WTC11 (cell line): ENCODE data around the gene SBK3. TPM values are rescaled to one million over a fixed set of nuclear protein-coding genes. Genes with fewer than 3 reads are reported as not detected.

Experiments used
- ATAC-seq: fragments of 200-7000 bp; cut with Tn5 transposase; 2 replicates; pipeline ENCODE4 v1.10.0; 2021; ENCODE audit warnings: mild to moderate bottlenecking, moderate library complexity
- CTCF ChIA-PET: fragments of 300-600 bp; sonication (Branson Sonifier 250); formaldehyde crosslinking; loops from one replicate; lab custom pipeline; 2021; ENCODE audit warnings: antibody characterized with exemption; lab: Charles Lee
- POLR2A ChIA-PET: fragments of 350-600 bp; sonication (Branson Sonifier 250); formaldehyde crosslinking; loops from one replicate; lab custom pipeline; 2021; ENCODE audit warnings: antibody characterized with exemption; lab: Charles Lee
- DNase-seq: peaks from one replicate; pipeline ENCODE4 v3.0.0; 2021; ENCODE audit warnings: low spot score
- H3K27ac Mint-ChIP-seq: 2 replicates; pipeline ENCODE4 v1.8.0; 2021; ENCODE audit warnings: mixed read lengths
- H3K27me3 Mint-ChIP-seq: 2 replicates; pipeline ENCODE4 v1.8.0; 2021; ENCODE audit warnings: low read depth, mild to moderate bottlenecking, moderate library complexity, mixed read lengths
- H3K36me3 Mint-ChIP-seq: 2 replicates; pipeline ENCODE4 v1.8.0; 2021; ENCODE audit warnings: mixed read lengths
- H3K4me1 Mint-ChIP-seq: 2 replicates; pipeline ENCODE4 v1.8.0; 2022; ENCODE audit warnings: mixed read lengths
- H3K4me3 Mint-ChIP-seq: 2 replicates; pipeline ENCODE4 v1.8.0; 2021; ENCODE audit warnings: mild to moderate bottlenecking, moderate library complexity, mixed read lengths
- H3K9me3 Mint-ChIP-seq: 2 replicates; pipeline ENCODE4 v1.8.0; 2021; ENCODE audit warnings: mixed read lengths
- EMX1 ChIP-seq: fragments of 250-450 bp; sonication (Bioruptor Pico); IDR thresholded peaks from 2 replicates; pipeline ENCODE4 v1.8.0; 2021; ENCODE audit warnings: mild to moderate bottlenecking
- GABPB1 ChIP-seq: sonication (generic); formaldehyde crosslinking; IDR thresholded peaks from 2 replicates; pipeline ENCODE4 v1.8.1; 2023; ENCODE audit warnings: mild to moderate bottlenecking, missing genetic modification reagents
- IRF2 ChIP-seq: sonication (generic); formaldehyde crosslinking; IDR thresholded peaks from 2 replicates; pipeline ENCODE4 v1.8.0; 2022; ENCODE audit warnings: low read depth, missing genetic modification reagents, borderline replicate concordance
- JAZF1 ChIP-seq: fragments of 250-450 bp; sonication (Bioruptor Pico); IDR thresholded peaks from 2 replicates; pipeline ENCODE4 v1.9.0; 2021; ENCODE audit warnings: moderate library complexity, mild to moderate bottlenecking, inconsistent platforms
- RELA ChIP-seq: sonication (generic); formaldehyde crosslinking; IDR thresholded peaks from 2 replicates; pipeline ENCODE4 v1.8.1; 2022; ENCODE audit warnings: missing genetic modification reagents, mild to moderate bottlenecking, borderline replicate concordance
- SMAD4 ChIP-seq: sonication (generic); formaldehyde crosslinking; IDR thresholded peaks from 2 replicates; pipeline ENCODE4 v1.8.0; 2022; ENCODE audit warnings: mild to moderate bottlenecking, missing genetic modification reagents
- TEAD1 ChIP-seq: sonication (generic); formaldehyde crosslinking; IDR thresholded peaks from 2 replicates; pipeline ENCODE4 v1.8.0; 2022; ENCODE audit warnings: mild to moderate bottlenecking, missing genetic modification reagents
- ZNF671 ChIP-seq: fragments of 250-450 bp; sonication (Bioruptor Pico); IDR thresholded peaks from 2 replicates; pipeline ENCODE4 v1.8.0; 2021; ENCODE audit warnings: mild to moderate bottlenecking
- total RNA-seq: library from RNA; stranded (reverse); gene quantifications from 3 replicates; pipeline ENCODE4 v1.2.3, GENCODE V29; 2021
- TF ChIP-seq, protein P1 (sequence below): sonication (generic); formaldehyde crosslinking; IDR thresholded peaks from 2 replicates; pipeline ENCODE4 v1.8.0; 2022; ENCODE audit warnings: mild to moderate bottlenecking, missing genetic modification reagents
- TF ChIP-seq, protein P2 (sequence below): fragments of 250-450 bp; sonication (Bioruptor Pico); IDR thresholded peaks from 2 replicates; pipeline ENCODE4 v1.9.0; 2021; ENCODE audit warnings: mild to moderate bottlenecking
- TF ChIP-seq, protein P3 (sequence below): fragments of 250-450 bp; sonication (Bioruptor Pico); IDR thresholded peaks from 2 replicates; pipeline ENCODE4 v1.9.0; 2021; ENCODE audit warnings: mild to moderate bottlenecking, borderline replicate concordance
- TF ChIP-seq, protein P4 (sequence below): fragments of 250-450 bp; sonication (Bioruptor Pico); IDR thresholded peaks from 2 replicates; pipeline ENCODE4 v1.9.0; 2021; ENCODE audit warnings: moderate library complexity, mild to moderate bottlenecking, inconsistent platforms, borderline replicate concordance
- TF ChIP-seq, protein P5 (sequence below): fragments of 250-450 bp; sonication (Bioruptor Pico); IDR thresholded peaks from 2 replicates; pipeline ENCODE4 v1.9.0; 2021; ENCODE audit warnings: mild to moderate bottlenecking
- TF ChIP-seq, protein P6 (sequence below): sonication (generic); formaldehyde crosslinking; IDR thresholded peaks from 2 replicates; pipeline ENCODE4 v1.8.1; 2022; ENCODE audit warnings: mild to moderate bottlenecking, moderate library complexity, missing genetic modification reagents
- TF ChIP-seq, protein P7 (sequence below): sonication (generic); formaldehyde crosslinking; IDR thresholded peaks from 2 replicates; pipeline ENCODE4 v1.8.1; 2022; ENCODE audit warnings: low read depth, missing genetic modification reagents, borderline replicate concordance
- TF ChIP-seq, protein P8 (sequence below): sonication (generic); formaldehyde crosslinking; IDR thresholded peaks from 2 replicates; pipeline ENCODE4 v1.8.0; 2022; ENCODE audit warnings: missing genetic modification reagents
- TF ChIP-seq, protein P9 (sequence below): fragments of 250-450 bp; sonication (Bioruptor Pico); conservative IDR thresholded peaks from 2 replicates; pipeline ENCODE4 v1.9.0; 2021; ENCODE audit warnings: mild to moderate bottlenecking

Gene SBK3
- total RNA-seq, 1 experiment from 2014 or later, result 0.90 TPM

DNA sequence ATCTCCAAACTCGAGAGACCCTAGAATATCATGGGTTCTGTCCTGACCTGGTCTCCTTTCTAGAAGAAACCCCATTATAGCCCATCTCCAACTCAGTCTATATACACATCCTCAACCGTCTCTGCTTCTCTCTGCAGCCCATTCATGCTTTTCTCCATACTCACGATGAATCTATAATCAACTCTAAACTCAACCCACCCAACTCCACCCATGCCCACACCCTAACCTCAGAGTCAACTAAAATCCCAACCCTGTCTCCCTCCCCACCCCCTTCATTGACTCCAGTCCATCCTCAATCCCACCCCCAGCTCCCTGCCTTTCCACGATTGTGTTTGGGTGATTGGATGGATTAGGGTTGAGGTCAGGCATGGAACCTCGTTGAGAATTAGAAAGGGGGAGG, 1.8 kb downstream of the SBK3 start:
- H3K27ac Mint-ChIP-seq, result no peak overlapping the region
- CTCF ChIA-PET, result no interaction called here
- no peaks in the 10 kb centered on the region for H3K36me3 Mint-ChIP-seq
- DNase-seq, result no peak
- peaks cover 14% of the 10 kb centered on the region for H3K9me3 Mint-ChIP-seq
- peaks cover 7% of the 10 kb centered on the region for H3K27me3 Mint-ChIP-seq
- POLR2A ChIA-PET, result no interaction called here
- TF ChIP-seq, protein P1, sequence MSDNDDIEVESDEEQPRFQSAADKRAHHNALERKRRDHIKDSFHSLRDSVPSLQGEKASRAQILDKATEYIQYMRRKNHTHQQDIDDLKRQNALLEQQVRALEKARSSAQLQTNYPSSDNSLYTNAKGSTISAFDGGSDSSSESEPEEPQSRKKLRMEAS (CRISPR knock-in tag), result no peak
- TF ChIP-seq, protein P2, sequence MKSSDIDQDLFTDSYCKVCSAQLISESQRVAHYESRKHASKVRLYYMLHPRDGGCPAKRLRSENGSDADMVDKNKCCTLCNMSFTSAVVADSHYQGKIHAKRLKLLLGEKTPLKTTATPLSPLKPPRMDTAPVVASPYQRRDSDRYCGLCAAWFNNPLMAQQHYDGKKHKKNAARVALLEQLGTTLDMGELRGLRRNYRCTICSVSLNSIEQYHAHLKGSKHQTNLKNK (CRISPR knock-in tag), result no peak
- TF ChIP-seq, protein P3, sequence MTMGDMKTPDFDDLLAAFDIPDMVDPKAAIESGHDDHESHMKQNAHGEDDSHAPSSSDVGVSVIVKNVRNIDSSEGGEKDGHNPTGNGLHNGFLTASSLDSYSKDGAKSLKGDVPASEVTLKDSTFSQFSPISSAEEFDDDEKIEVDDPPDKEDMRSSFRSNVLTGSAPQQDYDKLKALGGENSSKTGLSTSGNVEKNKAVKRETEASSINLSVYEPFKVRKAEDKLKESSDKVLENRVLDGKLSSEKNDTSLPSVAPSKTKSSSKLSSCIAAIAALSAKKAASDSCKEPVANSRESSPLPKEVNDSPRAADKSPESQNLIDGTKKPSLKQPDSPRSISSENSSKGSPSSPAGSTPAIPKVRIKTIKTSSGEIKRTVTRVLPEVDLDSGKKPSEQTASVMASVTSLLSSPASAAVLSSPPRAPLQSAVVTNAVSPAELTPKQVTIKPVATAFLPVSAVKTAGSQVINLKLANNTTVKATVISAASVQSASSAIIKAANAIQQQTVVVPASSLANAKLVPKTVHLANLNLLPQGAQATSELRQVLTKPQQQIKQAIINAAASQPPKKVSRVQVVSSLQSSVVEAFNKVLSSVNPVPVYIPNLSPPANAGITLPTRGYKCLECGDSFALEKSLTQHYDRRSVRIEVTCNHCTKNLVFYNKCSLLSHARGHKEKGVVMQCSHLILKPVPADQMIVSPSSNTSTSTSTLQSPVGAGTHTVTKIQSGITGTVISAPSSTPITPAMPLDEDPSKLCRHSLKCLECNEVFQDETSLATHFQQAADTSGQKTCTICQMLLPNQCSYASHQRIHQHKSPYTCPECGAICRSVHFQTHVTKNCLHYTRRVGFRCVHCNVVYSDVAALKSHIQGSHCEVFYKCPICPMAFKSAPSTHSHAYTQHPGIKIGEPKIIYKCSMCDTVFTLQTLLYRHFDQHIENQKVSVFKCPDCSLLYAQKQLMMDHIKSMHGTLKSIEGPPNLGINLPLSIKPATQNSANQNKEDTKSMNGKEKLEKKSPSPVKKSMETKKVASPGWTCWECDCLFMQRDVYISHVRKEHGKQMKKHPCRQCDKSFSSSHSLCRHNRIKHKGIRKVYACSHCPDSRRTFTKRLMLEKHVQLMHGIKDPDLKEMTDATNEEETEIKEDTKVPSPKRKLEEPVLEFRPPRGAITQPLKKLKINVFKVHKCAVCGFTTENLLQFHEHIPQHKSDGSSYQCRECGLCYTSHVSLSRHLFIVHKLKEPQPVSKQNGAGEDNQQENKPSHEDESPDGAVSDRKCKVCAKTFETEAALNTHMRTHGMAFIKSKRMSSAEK (CRISPR knock-in tag), result no peak
- H3K4me1 Mint-ChIP-seq, result peaks cover 27% of the 10 kb centered on the region
- H3K4me3 Mint-ChIP-seq, result no peak overlapping the region
- ATAC-seq, result no peak

DNA sequence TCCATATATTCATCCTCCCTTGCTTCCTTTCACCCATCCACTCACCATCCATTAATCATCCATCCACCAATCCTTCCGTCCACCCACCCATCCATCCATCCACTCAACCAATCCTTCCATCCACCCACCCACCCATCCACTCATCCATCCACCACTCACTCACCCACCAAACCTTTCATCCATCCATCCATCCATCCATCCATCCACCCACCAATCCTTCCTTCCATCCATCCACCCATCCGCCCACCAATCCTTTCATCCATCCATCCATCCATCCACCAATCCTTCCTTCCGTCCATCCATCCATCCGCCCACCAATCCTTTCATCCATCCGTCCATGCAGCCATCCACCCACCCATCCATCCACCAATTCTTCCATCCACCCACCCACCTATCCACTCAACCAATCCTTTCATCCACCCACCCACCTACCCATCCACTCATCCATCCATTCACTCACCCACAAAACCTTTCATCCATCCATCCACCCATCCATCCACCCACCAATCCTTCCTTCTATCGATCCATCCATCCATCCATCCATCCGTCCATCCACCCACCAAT, 3.0 kb downstream of the SBK3 start:
- peaks cover 23% of the 10 kb centered on the region for H3K4me1 Mint-ChIP-seq
- no peaks in the 10 kb centered on the region for H3K36me3 Mint-ChIP-seq
- ChIA-PET CTCF (no interaction called here), POLR2A (no interaction called here)
- peaks cover 14% of the 10 kb centered on the region for H3K9me3 Mint-ChIP-seq
- ATAC-seq (no peak), DNase-seq (no peak)
- H3K27ac Mint-ChIP-seq, result no peak overlapping the region
- H3K27me3 Mint-ChIP-seq, result peaks cover 7% of the 10 kb centered on the region
- H3K4me3 Mint-ChIP-seq, result no peak overlapping the region
- TF ChIP-seq IRF2 (CRISPR knock-in tag), result no peak
- no peak for TF ChIP-seq SMAD4
- TF ChIP-seq, protein P4, sequence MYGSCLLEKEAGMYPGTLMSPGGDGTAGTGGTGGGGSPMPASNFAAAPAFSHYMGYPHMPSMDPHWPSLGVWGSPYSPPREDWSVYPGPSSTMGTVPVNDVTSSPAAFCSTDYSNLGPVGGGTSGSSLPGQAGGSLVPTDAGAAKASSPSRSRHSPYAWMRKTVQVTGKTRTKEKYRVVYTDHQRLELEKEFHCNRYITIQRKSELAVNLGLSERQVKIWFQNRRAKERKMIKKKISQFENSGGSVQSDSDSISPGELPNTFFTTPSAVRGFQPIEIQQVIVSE (CRISPR knock-in tag), result no peak
- no peak for TF ChIP-seq GABPB1 (CRISPR knock-in tag)
- TF ChIP-seq EMX1 (CRISPR knock-in tag), result no peak
- TF ChIP-seq, protein P5, sequence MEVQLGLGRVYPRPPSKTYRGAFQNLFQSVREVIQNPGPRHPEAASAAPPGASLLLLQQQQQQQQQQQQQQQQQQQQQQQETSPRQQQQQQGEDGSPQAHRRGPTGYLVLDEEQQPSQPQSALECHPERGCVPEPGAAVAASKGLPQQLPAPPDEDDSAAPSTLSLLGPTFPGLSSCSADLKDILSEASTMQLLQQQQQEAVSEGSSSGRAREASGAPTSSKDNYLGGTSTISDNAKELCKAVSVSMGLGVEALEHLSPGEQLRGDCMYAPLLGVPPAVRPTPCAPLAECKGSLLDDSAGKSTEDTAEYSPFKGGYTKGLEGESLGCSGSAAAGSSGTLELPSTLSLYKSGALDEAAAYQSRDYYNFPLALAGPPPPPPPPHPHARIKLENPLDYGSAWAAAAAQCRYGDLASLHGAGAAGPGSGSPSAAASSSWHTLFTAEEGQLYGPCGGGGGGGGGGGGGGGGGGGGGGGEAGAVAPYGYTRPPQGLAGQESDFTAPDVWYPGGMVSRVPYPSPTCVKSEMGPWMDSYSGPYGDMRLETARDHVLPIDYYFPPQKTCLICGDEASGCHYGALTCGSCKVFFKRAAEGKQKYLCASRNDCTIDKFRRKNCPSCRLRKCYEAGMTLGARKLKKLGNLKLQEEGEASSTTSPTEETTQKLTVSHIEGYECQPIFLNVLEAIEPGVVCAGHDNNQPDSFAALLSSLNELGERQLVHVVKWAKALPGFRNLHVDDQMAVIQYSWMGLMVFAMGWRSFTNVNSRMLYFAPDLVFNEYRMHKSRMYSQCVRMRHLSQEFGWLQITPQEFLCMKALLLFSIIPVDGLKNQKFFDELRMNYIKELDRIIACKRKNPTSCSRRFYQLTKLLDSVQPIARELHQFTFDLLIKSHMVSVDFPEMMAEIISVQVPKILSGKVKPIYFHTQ, result no peak
- TF ChIP-seq, protein P6, sequence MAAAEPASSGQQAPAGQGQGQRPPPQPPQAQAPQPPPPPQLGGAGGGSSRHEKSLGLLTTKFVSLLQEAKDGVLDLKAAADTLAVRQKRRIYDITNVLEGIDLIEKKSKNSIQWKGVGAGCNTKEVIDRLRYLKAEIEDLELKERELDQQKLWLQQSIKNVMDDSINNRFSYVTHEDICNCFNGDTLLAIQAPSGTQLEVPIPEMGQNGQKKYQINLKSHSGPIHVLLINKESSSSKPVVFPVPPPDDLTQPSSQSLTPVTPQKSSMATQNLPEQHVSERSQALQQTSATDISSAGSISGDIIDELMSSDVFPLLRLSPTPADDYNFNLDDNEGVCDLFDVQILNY (CRISPR knock-in tag), result no peak
- TF ChIP-seq, protein P7, sequence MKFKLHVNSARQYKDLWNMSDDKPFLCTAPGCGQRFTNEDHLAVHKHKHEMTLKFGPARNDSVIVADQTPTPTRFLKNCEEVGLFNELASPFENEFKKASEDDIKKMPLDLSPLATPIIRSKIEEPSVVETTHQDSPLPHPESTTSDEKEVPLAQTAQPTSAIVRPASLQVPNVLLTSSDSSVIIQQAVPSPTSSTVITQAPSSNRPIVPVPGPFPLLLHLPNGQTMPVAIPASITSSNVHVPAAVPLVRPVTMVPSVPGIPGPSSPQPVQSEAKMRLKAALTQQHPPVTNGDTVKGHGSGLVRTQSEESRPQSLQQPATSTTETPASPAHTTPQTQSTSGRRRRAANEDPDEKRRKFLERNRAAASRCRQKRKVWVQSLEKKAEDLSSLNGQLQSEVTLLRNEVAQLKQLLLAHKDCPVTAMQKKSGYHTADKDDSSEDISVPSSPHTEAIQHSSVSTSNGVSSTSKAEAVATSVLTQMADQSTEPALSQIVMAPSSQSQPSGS (CRISPR knock-in tag), result no peak
- no peak for TF ChIP-seq TEAD1 (CRISPR knock-in tag)
- no peak for TF ChIP-seq JAZF1 (CRISPR knock-in tag)
- no peak for TF ChIP-seq RELA (CRISPR knock-in tag)
- TF ChIP-seq, protein P8, sequence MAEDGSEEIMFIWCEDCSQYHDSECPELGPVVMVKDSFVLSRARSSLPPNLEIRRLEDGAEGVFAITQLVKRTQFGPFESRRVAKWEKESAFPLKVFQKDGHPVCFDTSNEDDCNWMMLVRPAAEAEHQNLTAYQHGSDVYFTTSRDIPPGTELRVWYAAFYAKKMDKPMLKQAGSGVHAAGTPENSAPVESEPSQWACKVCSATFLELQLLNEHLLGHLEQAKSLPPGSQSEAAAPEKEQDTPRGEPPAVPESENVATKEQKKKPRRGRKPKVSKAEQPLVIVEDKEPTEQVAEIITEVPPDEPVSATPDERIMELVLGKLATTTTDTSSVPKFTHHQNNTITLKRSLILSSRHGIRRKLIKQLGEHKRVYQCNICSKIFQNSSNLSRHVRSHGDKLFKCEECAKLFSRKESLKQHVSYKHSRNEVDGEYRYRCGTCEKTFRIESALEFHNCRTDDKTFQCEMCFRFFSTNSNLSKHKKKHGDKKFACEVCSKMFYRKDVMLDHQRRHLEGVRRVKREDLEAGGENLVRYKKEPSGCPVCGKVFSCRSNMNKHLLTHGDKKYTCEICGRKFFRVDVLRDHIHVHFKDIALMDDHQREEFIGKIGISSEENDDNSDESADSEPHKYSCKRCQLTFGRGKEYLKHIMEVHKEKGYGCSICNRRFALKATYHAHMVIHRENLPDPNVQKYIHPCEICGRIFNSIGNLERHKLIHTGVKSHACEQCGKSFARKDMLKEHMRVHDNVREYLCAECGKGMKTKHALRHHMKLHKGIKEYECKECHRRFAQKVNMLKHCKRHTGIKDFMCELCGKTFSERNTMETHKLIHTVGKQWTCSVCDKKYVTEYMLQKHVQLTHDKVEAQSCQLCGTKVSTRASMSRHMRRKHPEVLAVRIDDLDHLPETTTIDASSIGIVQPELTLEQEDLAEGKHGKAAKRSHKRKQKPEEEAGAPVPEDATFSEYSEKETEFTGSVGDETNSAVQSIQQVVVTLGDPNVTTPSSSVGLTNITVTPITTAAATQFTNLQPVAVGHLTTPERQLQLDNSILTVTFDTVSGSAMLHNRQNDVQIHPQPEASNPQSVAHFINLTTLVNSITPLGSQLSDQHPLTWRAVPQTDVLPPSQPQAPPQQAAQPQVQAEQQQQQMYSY (CRISPR knock-in tag), result no peak
- TF ChIP-seq, protein P9, sequence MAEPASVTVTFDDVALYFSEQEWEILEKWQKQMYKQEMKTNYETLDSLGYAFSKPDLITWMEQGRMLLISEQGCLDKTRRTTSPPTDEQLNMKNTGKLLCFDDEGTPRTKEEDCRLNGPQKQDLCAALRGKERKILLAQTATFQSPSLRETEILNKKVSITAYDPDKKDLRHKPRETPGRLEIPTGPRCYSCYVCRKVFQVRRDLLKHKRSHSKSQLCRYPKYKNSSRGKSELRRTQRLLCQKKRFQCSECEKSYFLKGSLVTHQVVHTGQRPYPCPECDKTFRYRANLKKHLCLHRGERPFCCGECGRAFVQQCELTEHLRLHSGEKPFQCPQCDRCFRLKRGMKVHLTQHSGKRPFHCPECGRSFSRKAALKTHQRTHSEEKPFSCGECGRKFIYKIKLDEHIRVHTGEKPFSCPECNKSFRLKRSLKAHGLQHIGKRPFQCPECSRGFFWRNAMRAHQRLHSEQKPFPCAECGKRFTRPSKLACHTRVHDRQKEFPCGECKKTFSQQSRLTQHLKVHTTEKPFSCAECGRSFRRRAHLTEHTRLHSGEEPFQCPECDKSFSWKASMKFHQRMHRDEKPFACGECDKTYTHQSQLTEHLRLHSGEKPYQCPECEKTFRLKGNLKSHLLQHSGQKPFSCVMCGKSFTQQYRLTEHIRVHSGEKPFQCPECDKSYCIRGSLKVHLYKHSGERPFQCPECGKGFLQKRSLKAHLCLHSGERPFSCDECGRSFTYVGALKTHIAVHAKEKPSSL, result no peak
- no peak for TF ChIP-seq ZNF671 (CRISPR knock-in tag)
